Activated CD4-positive, alpha-beta T cell treated with anti-CD3 and anti-CD28 coated beads, Interleukin-2, Interleukin-4, amounts not matched to agents 100 ng/mL and 50 ng/mL, durations not matched to agents 16 hours and 8 hours (primary cell): ENCODE results near the gene ADGRF1.
"Not testable (repeated sequence)": the region's sequence is repeated elsewhere in the genome, so short reads cannot be mapped to it uniquely, and the experiment has no call there.

Source experiments
- DNase-seq: peaks from one replicate; pipeline ENCODE4 v3.0.0-alpha.2; 2020; ENCODE audit warnings: low spot score

Gene ADGRF1

DNA sequence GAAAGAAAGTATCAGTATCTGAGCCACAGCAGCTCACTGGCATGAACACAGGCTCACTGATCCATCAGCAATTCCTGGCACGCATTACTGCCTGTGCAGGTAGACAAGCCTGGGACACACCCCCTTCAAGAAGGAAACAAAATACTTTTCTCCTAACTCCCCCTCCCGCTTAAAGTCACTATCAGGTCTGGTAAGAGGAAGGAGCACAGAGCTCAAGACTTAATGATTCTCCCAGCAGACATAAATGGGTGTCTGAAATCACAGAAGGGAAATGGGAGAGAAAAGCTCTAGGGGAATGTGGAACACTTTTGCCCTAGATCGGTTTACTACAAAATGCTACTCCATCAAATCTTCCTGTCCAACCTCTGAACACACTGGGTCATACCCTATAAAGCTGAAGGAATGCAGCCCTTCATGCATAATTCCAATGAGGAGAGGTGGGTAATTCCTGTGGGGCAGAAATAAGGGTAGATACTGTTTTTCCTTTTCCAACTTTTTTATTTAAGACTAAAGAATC, at the start of gene ADGRF1:
TSS of gene ADGRF1 (minus strand) at position 58 of the 517 bp plus-strand sequence. CDS start 13,271 bp downstream, outside the sequence.
- no peak for DNase-seq

DNA sequence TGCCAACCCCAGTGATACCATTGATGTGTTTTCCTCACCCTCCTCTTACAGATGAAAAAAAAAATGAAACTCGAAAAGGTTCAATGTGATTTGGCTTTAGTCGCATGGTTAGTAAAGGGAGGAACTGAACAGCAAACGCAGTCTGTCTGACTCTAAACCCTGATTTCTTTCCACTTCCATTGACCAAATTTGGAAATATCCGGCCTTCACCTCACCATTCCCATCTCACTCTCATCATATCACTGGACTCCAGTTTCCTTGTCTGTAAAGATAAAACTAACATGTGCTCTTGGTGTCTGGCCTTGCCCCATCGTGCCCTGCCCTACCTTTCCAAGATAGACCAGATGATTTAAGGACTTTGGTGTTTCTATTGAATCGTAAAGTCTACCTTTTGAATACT, 48.7 kb upstream of the ADGRF1 start:
- DNase-seq, result no peak

DNA sequence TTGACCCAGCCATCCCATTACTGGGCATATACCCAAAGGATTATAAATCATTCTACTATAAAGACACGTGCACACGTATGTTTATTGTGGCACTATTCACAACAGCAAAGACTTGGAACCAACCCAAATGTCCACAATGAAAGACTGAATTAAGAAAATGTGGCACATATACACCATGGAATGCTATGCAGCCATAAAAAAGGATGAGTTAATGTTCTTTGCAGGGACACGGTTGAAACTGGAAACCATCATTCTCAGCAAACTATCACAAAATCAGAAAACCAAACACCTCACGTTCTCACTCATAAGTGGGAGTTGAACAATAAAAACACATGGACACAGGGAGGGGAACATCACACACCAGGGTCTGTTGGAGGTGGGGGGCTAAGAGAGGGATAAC, 47.3 kb upstream of the ADGRF1 start:
- not testable (repeated sequence) for DNase-seq

DNA sequence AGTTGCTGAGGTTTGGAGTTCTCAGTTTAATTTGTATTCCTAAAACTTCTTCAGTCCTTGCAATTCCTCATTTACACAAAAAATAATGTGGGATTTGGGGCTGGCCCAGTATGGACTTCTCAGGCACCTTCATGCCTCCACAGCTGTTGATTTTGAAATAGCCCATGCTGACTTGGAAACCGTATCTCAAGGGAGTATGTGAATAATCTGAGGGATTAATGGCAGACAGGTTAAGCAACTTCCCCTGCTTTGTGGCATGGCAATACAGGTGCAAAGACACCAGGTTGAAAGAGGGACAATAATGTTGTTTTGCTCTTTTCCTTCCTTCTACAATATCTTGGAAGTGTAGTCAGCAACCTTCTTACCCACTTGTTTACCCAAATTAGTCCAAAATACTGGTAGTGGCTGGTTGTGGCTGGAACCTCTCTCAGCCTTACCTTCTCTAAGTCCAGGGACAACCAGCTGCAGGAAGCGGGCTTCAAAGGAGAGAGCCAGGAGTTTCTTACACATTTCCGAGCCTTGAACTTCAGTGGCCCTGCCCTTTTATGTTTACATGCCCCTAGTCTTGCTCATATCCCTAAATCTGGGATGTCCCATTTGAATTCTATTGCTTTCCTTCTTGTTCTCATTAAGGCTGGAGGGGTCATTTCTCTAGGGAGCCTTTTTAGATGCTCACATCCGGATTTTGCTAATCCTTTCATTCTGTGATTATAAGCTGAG, 44.1 kb upstream of the ADGRF1 start:
- no peak for DNase-seq

DNA sequence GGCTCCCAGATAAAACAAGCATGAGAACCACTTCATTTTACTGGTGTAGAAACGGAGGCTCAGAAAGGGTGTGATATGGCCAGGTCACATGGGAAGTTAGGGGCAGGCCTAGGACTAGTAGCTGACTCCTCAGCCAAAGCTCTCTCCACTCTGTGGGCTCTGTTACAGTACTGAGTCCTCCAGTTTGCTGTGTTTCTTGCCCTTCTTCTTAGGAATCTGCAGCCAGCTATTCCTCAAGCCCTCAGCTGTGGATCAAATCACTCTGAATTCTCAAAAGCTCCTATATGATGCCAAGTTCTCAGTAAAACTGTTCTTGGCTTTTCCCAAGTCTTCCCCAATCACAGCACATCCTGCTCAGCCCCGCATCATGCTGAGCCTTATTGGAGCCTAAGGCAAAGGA, 42.5 kb upstream of the ADGRF1 start:
- DNase-seq, result no peak

DNA sequence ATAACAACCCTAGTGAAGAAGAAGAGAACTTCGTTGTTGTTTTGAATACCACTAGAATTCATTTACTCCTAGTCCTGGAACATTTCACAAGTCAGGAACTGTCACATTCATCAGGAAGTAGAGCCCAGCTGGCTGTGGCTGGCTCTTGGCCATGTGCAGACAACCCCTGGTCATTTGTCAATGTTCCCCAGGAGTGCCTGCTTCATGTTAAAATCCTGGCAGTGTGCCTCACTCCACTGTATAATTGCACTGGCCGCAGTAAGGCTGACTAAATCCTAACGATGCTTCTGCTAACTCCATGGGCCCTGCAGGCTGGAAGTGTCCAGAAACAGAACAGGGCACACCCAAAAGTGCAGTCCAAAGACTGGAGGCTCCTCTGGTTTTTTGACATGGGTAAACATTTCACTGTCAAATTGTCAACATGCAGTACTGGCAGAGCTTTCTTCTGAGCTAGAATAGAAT, 41.5 kb upstream of the ADGRF1 start:
- DNase-seq, result no peak

DNA sequence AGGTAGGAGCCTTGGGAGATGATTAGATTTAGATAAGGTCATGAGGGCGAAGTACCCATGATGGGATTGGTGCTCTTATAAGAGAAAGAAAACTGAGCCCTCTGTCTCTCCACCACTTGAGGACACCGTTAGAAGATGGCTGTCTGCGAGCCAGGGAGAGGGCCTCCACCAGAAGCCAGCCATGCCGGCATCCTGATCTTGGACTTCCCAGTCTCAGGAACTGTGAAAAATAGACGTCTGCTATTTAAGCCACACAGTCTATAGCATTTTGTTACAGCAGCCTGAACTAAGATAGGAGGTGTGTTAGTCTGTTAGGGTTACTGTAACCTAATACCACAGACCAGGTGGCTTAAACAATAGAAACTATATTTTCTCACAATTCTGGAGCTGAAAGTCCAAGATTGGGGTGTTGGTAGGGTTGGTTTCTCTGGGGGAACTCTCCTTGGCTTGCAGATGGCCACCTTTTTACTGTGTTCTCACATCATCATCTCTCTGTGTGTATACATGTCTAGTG, 38.0 kb upstream of the ADGRF1 start:
- DNase-seq, result no peak

DNA sequence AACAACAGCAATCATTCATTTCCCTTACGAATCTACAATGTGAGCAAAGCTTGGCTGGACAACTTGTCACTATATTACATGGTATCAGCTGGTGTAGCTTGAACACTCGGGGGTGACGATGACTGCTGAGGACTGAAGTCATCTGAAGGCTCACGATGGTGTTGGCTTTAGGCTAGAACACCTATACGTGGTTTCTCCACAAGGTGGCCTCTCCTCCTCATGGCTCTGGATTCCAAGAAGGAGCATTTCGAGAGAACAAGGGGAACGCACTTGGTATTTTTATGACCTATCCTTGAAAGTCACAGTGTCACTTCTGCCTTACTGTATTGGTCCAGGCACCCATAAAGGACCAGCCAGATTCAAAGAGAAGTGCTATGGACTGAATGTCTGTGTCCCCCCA, 37.5 kb upstream of the ADGRF1 start:
- no peak for DNase-seq

DNA sequence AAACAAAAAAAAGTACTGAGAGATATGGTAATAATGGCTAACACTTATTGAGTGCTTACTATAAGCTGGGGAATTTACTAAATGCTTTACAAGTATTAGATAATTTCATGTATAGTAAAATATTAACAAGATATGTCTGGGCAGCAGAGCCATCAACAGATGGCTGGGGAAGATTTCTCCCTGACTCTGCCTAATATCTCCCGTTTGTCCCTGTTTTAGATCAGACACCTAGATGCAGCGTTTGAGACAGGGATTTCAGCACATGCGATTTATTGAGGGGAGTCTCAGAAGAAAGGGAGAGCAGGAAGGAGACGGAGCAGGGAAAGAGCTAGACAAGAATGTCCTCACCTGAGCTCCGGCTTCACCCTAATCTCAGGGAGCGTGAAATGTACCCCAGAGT, 36.9 kb upstream of the ADGRF1 start:
- no peak for DNase-seq

DNA sequence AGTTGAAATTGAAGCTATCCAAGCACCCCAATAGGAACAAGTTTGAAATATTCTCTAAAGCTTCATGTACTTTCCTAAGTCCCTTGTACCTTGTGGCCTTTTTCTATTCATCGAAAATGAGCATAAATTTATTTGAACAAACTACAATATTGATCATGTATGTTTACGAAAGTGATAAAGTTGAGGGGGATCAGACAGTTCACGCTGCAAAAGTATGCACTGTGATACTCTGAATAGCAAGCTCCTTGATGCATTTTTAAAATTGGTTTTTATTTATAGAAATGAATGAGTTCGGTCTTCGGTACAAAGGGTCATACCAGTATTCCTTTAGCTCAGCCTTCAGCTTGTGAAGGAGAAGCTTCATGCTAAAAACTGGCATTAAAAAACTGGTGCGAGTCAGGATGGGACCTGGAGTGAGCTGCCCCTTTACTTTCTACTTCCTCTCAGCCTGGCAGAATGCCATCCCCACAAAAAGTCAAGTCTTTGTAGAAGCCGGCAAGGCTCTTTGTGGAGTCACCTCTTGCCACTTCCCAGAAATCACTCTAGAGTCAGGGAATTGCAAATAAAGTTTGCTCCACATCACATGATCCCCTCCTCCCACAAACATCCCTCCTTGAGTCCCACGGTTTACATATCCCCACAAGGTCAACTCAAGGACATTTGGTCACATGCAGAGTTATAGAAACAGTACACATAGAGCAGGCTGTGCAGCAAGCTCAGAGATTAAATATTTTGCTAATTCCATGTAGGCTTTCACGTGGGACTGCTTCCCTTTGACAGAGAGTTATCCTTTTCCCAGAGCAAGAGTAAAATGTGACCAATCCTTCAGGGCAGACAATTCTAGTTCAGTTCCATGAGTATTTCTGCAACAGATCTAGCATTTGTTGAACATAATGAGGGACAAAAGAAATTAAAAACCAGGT, 34.6 kb upstream of the ADGRF1 start:
- DNase-seq, result no peak

DNA sequence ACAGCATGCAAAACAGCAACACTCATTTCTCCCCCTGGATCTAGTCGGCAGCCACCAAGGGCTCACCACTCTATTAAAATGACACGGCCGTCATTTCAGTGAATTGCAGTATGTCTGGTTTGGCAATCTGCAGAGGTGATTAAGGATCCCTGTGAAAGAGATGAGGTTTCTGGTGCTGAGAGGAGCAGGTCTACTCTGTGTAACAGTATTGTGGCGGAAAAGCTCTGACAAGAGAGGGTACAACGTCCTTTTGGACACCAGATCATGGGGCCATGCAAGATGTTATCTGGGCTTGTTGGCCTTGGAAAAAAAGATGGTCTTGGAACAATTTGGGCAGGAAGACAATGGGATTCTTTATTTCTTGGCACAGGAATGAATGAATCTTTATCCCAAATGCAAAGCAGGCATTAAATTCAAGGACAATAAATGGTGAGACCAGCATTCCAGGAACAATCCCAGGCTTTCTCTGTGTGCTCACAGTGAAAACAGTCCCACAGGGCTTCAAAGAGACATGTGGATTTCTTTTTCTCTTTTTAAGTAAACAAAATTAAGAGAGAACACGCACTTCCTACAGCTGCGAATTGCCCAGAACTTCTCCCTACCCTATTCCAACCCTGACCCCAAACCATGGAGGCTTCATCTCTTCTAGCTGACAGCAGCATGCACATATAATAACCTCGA, 33.7 kb upstream of the ADGRF1 start:
- no peak for DNase-seq

DNA sequence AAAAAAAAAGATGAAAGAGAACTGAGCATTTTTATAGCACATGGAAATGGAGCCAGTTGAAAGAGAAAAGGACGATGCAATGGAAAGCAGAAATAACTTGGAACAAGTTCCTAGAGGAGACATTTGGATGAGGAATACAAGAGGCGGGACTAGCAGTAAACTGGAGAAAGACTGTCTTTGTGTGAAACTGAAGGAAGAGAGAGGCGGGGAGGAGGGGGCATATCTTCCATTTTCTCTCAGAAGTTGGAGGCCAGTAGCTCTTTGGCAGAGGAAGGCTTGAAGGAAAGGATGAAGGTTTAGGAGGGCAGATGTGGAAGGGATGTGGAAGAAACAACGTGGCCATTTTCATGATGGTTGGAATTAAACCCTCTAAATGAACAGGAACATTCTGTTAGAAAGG, 33.0 kb upstream of the ADGRF1 start:
- DNase-seq, result no peak

DNA sequence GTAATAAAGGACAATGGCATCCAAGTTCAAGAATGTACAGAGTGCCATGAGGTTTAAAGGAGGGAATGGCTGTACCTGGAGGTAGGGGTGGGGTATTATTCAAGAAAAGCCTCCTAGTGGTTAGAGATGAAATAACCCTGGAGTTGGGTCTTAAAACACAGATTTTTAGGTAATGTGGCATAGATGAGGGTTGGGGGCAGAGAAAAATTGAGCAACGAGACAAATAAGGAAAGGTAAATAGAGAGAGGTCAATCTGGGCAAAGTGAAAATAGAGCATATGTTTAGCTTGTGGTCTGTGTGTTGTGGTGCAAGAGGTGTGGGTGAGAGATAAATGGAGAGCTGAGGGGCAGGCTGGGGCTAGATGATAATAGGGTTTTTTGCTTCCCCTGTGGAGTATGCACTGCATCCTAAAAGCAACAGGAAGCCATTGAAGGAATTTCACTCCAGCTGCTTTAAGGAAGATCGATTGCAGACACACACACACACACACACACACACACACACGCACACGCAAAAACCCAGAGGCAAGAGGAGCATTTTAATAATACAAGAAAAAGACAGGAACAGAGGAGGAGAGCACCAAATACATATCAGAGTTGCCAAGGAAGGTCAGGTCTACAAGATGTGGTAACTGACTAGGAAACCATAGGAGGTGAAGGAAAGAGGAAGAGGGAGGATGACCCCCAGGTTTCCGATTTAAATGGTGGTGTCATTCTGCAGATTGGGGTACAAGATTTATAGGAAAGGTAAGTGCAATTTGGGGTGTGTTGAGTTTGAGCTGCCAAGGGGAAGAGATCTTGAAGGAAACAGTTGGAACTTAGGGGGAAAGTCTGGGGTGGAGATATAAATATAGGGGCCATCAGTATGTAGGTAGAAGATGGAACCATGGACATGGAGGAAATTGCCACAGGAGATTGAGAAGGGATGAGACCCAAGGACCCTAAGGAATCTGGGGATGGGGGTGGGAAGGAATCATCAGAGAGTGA, 31.3 kb upstream of the ADGRF1 start:
- no peak for DNase-seq

DNA sequence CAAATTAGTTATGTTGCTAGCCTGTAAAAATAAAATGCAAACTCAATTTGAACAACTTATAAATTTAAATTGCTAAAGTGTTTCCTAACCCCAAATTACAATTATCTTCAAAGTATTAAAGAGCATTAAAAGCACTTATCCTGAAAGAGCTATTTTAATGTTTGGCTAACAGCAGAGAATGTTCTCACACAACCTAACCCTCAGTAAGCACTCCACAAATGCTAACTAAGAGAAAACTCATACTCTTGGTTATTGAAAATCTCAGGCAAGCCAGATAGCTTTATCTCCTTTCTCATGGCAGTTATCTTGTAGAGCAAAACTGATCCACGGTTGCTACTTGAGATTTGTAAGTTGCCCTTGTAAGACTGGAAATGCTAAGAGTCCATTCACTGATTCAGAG, 30.5 kb upstream of the ADGRF1 start:
- DNase-seq, result no peak

DNA sequence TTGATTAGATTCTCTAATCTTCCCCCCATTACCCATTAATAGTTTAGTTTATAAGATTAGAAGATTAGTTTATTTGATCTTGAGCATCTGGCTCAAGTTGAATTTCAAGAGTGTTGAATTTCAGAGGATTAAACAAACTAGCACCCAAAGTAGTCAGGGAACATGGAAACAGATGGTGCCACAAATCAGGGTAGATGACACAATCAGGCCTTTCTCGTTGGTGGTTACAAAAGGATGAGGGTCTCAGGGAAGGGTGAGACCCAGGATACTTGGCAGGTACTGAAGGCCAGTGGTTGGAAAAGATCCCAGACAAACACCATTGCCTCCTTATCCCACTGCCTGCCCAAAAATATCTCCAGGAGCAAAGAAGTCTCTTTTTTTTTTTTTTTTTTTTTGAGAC, 29.5 kb upstream of the ADGRF1 start:
- DNase-seq, result no peak

DNA sequence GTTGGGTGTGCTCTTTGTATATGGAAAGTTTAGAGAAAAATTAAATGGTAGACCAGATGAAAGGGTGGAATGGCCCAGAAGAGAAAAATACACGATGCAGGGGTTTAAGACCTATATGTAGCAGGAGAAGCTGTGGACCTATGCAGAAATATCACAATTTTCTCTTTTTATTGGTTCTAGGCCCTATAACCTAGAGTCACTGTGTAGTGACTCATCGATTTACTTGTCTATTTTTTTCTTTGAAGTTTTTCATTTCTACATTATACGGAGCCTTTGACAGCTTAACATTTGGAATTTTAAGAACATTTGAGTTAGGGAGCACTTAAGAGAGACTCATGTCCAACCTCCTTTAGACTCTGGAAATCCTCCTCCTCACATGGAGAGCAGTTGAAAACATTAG, 28.3 kb upstream of the ADGRF1 start:
- DNase-seq, result no peak

DNA sequence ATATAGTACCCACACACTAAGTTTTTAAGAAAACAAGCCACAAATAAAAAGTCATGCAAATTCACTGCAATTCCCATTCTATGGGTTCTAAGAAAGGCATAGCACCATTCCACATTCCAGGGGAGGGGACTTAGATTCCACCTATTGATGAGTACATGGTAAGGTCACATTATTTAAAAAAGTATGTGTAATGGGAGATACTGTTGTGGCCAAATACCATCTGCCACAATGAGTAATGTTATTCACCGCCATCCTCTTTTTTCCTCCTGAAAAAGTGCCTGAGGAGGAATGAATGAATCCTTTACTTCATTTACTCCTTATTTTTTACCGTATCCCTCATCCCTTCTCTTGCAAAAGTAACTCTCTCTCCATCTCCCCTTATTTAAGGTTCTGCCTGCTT, 27.0 kb upstream of the ADGRF1 start:
- no peak for DNase-seq

DNA sequence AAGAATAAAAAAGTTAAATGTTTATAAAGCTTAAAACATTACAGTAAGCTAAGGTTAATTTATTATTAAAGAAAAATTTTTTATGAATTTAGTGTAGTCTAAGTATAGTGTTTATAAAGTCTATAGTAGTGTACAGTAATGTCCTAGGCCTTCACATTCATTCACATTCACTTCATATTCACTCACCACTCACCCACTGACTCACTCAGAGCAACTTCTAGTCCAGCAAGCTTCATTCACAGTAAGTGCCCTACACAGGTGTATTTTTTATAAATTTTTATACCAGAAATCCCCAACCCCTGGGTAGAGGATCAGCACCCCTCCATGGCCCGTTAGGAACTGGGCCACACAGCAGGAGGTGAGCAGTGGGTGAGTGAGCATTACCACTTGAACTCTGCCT, 24.3 kb upstream of the ADGRF1 start:
- DNase-seq, result no peak

DNA sequence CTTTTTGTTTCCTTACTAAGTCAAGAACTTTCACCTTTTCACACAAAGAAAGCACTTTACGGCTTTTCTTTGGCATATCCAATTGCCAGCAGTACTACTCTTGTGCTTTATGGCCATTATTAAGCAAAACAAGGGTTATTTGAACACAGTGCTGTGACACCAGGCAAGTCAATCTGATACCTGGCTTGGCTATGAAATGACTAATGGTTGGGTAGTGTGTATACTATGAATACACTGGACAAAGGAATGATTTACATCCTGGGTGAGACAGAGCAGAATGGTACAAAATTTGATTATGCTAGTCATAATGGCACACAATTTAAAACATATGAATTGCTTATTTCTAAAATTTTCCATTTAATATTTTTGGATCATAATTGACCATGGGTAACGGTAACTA, 22.1 kb upstream of the ADGRF1 start:
- no peak for DNase-seq

DNA sequence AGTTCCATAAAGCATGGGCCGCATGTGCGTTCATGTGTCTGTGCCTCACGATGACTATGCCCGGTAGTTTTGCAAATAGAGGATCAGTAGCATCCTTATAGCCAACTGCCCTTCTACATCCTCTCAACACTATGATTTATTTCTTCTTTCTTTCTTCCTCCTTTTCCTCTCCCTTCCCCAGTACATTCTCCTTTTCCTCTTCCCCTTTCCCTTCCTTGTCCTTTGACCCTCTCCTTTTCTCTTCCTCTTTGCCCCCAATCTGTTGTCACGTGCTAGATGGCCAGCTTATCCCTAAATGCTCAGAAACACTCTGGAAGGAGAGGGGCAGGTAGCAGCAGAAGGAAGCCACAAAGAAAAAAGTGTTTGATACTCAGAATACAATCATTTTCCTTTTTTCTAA, 20.2 kb upstream of the ADGRF1 start:
- no peak for DNase-seq
